HepG2 (cell line): ENCODE measurements around the gene PPP2R5B. TPM values are rescaled to one million over a fixed set of nuclear protein-coding genes. Genes with fewer than 3 reads are reported as not detected.

ENCODE experiments used
- ATAC-seq: fragments of 200-7000 bp; cut with Tn5 transposase; 3 replicates; pipeline ENCODE4 v1.9.1; 2020; ENCODE audit warnings: mild to moderate bottlenecking, moderate library complexity
- BruUV-seq: library from RNA; stranded (reverse); fragments of 400-500 nt; replicated peaks from 2 replicates; lab custom pipeline; 2021; lab: Mats Ljungman, UMichigan
- CTCF ChIA-PET: fragments of 300-600 bp; formaldehyde crosslinking; extraction: SDS; loops from one replicate; lab custom pipeline; 2021; ENCODE audit warnings: low total read pairs, inconsistent platforms, low intra/inter-chr PET ratio; lab: Yijun Ruan, JAX
- POLR2A ChIA-PET: fragments of 350-600 bp; sonication (Branson Sonifier 250); formaldehyde crosslinking; loops from one replicate; lab custom pipeline; 2020; ENCODE audit warnings: antibody characterized with exemption, inconsistent platforms; lab: Yijun Ruan, JAX
- DNase-seq: peaks from one replicate; pipeline ENCODE4 v3.0.0-alpha.2; 2015; ENCODE audit warnings: low spot score
- FAIRE-seq: peaks from 3 replicates; lab custom pipeline; 2011; peaks lifted over from hg19 to GRCh38; lab: Jason Lieb, UNC
- H2AFZ ChIP-seq: one replicate; pipeline ENCODE4 v1.6.1; 2011; ENCODE audit warnings: low read length, inconsistent platforms
- H3K27ac ChIP-seq: fragments of 300-600 bp; 3 replicates; pipeline ENCODE4 v1.8.0; 2011; ENCODE audit warnings: mixed run types, mild to moderate bottlenecking, mixed read lengths, low read length, inconsistent platforms; ENCODE audit not compliant: insufficient read depth; ENCODE audit errors: extremely low read length
- H3K27me3 ChIP-seq, 2 experiments: fragments of 200-600 bp in 1 of 2; 2 replicates in 1 of 2; 3 replicates in 1 of 2; pipeline versions ENCODE4 v1.6.0 to v1.8.0; 2011; ENCODE audit warnings: low read length in 2 of 2, mild to moderate bottlenecking in 2 of 2, moderate library complexity in 2 of 2, inconsistent platforms in 1 of 2; ENCODE audit not compliant: insufficient read depth in 2 of 2, control insufficient read depth in 1 of 2
- H3K36me3 ChIP-seq, 2 experiments: fragments of 200-600 bp in 1 of 2; replicated peaks in 1 of 2; 2 replicates in 1 of 2; 3 replicates in 1 of 2; pipeline versions ENCODE4 v1.5.1 to v1.8.0; 2011; ENCODE audit warnings: low read length in 2 of 2, inconsistent platforms in 1 of 2; ENCODE audit not compliant: insufficient read depth in 2 of 2, control insufficient read depth in 1 of 2
- H3K4me1 ChIP-seq: 2 replicates; pipeline ENCODE4 v1.5.1; 2012; ENCODE audit warnings: low read length, inconsistent platforms; ENCODE audit not compliant: insufficient read depth
- H3K4me2 ChIP-seq: 2 replicates; pipeline ENCODE4 v1.6.0; 2011; ENCODE audit warnings: low read depth, low read length, inconsistent platforms
- H3K4me3 ChIP-seq, 3 experiments: fragments of 200-600 bp in 1 of 3; sonication (generic), shearing (Covaris generic) in 1 of 3; replicated peaks in 1 of 3; 2 replicates each; pipeline ENCODE4 v1.5.1; 2011 to 2016; ENCODE audit warnings: low read length in 3 of 3, inconsistent platforms in 2 of 3, low read depth in 2 of 3, mild to moderate bottlenecking in 2 of 3, control low read depth in 1 of 3, mixed read lengths in 1 of 3; ENCODE audit not compliant: insufficient read depth in 1 of 3
- H3K79me2 ChIP-seq: one replicate; pipeline ENCODE4 v1.6.1; 2011; ENCODE audit warnings: low read length, inconsistent platforms; ENCODE audit not compliant: insufficient read depth
- H3K9ac ChIP-seq: 2 replicates; pipeline ENCODE4 v1.6.0; 2011; ENCODE audit warnings: mild to moderate bottlenecking, low read depth, low read length, inconsistent platforms; ENCODE audit not compliant: insufficient read depth
- H3K9me3 ChIP-seq: 2 replicates; pipeline ENCODE4 v1.5.1; 2012; ENCODE audit warnings: mild to moderate bottlenecking, low read length
- H4K20me1 ChIP-seq: 2 replicates; pipeline ENCODE4 v1.6.0; 2011; ENCODE audit warnings: inconsistent platforms, mild to moderate bottlenecking, low read length, moderate library complexity; ENCODE audit not compliant: insufficient read depth
- CBX2 ChIP-seq, 2 experiments: fragments of 200-600 bp in 1 of 2; sonication (generic); formaldehyde crosslinking in 1 of 2; IDR thresholded peaks; 2 replicates each; pipeline versions ENCODE4 v1.7.0 to v1.8.1; 2018 to 2022; ENCODE audit warnings: low read depth in 2 of 2, low read length in 1 of 2, mild to moderate bottlenecking in 1 of 2, missing genetic modification reagents in 1 of 2
- ELK4 ChIP-seq: sonication (generic); formaldehyde crosslinking; IDR thresholded peaks from 2 replicates; pipeline ENCODE4 v1.9.0; 2021; ENCODE audit warnings: missing genetic modification reagents, borderline replicate concordance
- FOXP1 ChIP-seq, 2 experiments: fragments of 450-650 bp in 1 of 2; IDR thresholded peaks; 2 replicates each; pipeline ENCODE4 v1.6.1; 2017 to 2018; ENCODE audit warnings: antibody characterized with exemption in 1 of 2
- NFATC3 ChIP-seq: sonication (generic); formaldehyde crosslinking; IDR thresholded peaks from 2 replicates; pipeline ENCODE4 v1.5.1; 2020; ENCODE audit warnings: mild to moderate bottlenecking, missing genetic modification reagents
- SMARCE1 ChIP-seq: fragments of 450-650 bp; IDR thresholded peaks from 2 replicates; pipeline ENCODE4 v1.6.1; 2017; ENCODE audit warnings: borderline replicate concordance
- SP5 ChIP-seq: IDR thresholded peaks from 2 replicates; pipeline ENCODE4 v1.6.1; 2016; ENCODE audit warnings: low read depth, borderline replicate concordance
- ZKSCAN1 ChIP-seq: fragments of 150-350 bp; IDR thresholded peaks from 2 replicates; pipeline ENCODE4 v1.6.1; 2014; ENCODE audit warnings: low read length
- ZNF234 ChIP-seq: sonication (generic); formaldehyde crosslinking; conservative IDR thresholded peaks from 2 replicates; pipeline ENCODE4 v1.5.1; 2020; ENCODE audit warnings: mild to moderate bottlenecking, missing genetic modification reagents
- ZNF543 ChIP-seq: sonication (generic); formaldehyde crosslinking; IDR thresholded peaks from 2 replicates; pipeline ENCODE4 v1.4.0; 2020; ENCODE audit warnings: mild to moderate bottlenecking, missing genetic modification reagents
- ZNF660 ChIP-seq: sonication (generic); formaldehyde crosslinking; IDR thresholded peaks from 2 replicates; pipeline ENCODE4 v1.5.1; 2020; ENCODE audit warnings: mild to moderate bottlenecking, low read depth, missing genetic modification reagents, borderline replicate concordance
- ZNF740 ChIP-seq: sonication (generic); formaldehyde crosslinking; IDR thresholded peaks from 2 replicates; pipeline ENCODE4 v1.4.0; 2020; ENCODE audit warnings: missing genetic modification reagents
- ZNF816 ChIP-seq: sonication (generic); formaldehyde crosslinking; IDR thresholded peaks from 2 replicates; pipeline ENCODE4 v1.8.0; 2022; ENCODE audit warnings: missing genetic modification reagents, mild to moderate bottlenecking, borderline replicate concordance
- ZXDC ChIP-seq: sonication (generic); formaldehyde crosslinking; IDR thresholded peaks from 2 replicates; pipeline ENCODE4 v1.5.0; 2020; ENCODE audit warnings: mild to moderate bottlenecking, missing genetic modification reagents
- WGBS: methylation state at CpG from one replicate; pipeline ENCODE4 v1.1.6; 2017; ENCODE audit warnings: low lambda C conversion rate; 5-methylcytosine and 5-hydroxymethylcytosine counted together
- in situ Hi-C: cut with HindIII; loops from 2 replicates; pipeline ENCODE4 v1.10.0; 2017; ENCODE audit warnings: low pct_unique_long_range_greater_than_20kb; ENCODE audit not compliant: extremely low pct_ligation_motif_present
- intact Hi-C: fragments of 100-400 bp; cut with micrococcal nuclease; formaldehyde crosslinking; loops from one replicate; pipeline ENCODE4 v1.10.0; 2022; ENCODE audit not compliant: unreplicated experiment
- polyA plus RNA-seq, 8 experiments: library from polyadenylated mRNA; depleted of rRNA in 3 of 8; stranded (reverse) in 7 of 8; unstranded in 1 of 8; fragments of >200 nt; fragmentation: Illumina TruSeq in 4 of 8; extraction: Trizol in 4 of 8; gene quantifications; 2 replicates each; pipeline versions ENCODE4 v1.2.1 to v1.2.3, GENCODE V29; 2011 to 2016; ENCODE audit warnings: low read depth in 4 of 8, missing spikeins in 1 of 8, mixed read lengths in 1 of 8; ENCODE audit not compliant: insufficient read depth in 1 of 8
- total RNA-seq, 5 experiments: library from RNA; depleted of rRNA; stranded (reverse); fragments of >200 nt; fragmentation: Illumina TruSeq; extraction: Trizol; gene quantifications; 2 replicates each; pipeline ENCODE4 v1.2.3, GENCODE V29; 2016; ENCODE audit warnings: low read depth in 1 of 5
- TF ChIP-seq, protein P1 (sequence below): sonication (generic); formaldehyde crosslinking; IDR thresholded peaks from 2 replicates; pipeline ENCODE4 v1.5.0; 2020; ENCODE audit warnings: mild to moderate bottlenecking, missing genetic modification reagents
- TF ChIP-seq, protein P2 (sequence below): sonication (generic); formaldehyde crosslinking; IDR thresholded peaks from 2 replicates; pipeline ENCODE4 v1.4.0; 2020; ENCODE audit warnings: mild to moderate bottlenecking, missing genetic modification reagents

The PPP2R5B gene
- total and polyA plus RNA-seq, 2 of the 13 experiments (the other 11 are each of a cell fraction or from before 2014, with no cell fraction given): 2.3 to 8.3 TPM

GRCh38 chr11:64929625-64930024 is 5.1 kb downstream of the PPP2R5B start (continued):
- TF ChIP-seq ELK4 (CRISPR knock-in tag) (no peak), ZXDC (no peak), ZNF816 (CRISPR knock-in tag) (no peak), ZNF740 (CRISPR knock-in tag) (no peak)

- intact Hi-C loops (no loop called here), in situ Hi-C loops (no loop called here)
- no peaks in the 10 kb centered on the region for H3K79me2 ChIP-seq
- H3K9me3 ChIP-seq: no peaks in the 10 kb centered on the region
- ATAC-seq: no peak
- WGBS: 95% methylated on average over 6 of the region's 6 CpGs
- no peak overlapping the region for H3K4me2 ChIP-seq
- no TSS peak for BruUV-seq
- DNase-seq: no peak
- no peak overlapping the region for H3K9ac ChIP-seq
- no peak overlapping the region for H3K27ac ChIP-seq
- H3K27me3 ChIP-seq: no peaks in the 10 kb centered on the region
- H2AFZ ChIP-seq: no peak overlapping the region
- H3K4me1 ChIP-seq: peaks cover 32% of the 10 kb centered on the region
- CTCF ChIA-PET: no interaction called here
- H3K4me3 ChIP-seq: no peak overlapping the region
- peaks cover 0 to 1% of the 10 kb centered on the region in 2 experiments; a peak in 1 of 5 replicates for H3K36me3 ChIP-seq
- FAIRE-seq: no peak
- no peaks in the 10 kb centered on the region for H4K20me1 ChIP-seq
- POLR2A ChIA-PET: no interaction called here
- TF ChIP-seq NFATC3 (CRISPR knock-in tag) (no peak), ZKSCAN1 (no peak), ZNF660 (CRISPR knock-in tag) (no peak), SMARCE1 (no peak), FOXP1 (IDR thresholded peaks at IDR 0.05) (no peak), FOXP1 (CRISPR knock-in tag; IDR thresholded peaks at IDR 0.05) (no peak), SP5 (no peak), ZNF234 (CRISPR knock-in tag) (no peak), ZNF543 (no peak), CBX2 (IDR thresholded peaks at IDR 0.05; ENCODE audit: low read depth, low read length) (no peak), CBX2 (CRISPR knock-in tag; IDR thresholded peaks at IDR 0.05; ENCODE audit: low read depth) (no peak)
- TF ChIP-seq, protein P1, sequence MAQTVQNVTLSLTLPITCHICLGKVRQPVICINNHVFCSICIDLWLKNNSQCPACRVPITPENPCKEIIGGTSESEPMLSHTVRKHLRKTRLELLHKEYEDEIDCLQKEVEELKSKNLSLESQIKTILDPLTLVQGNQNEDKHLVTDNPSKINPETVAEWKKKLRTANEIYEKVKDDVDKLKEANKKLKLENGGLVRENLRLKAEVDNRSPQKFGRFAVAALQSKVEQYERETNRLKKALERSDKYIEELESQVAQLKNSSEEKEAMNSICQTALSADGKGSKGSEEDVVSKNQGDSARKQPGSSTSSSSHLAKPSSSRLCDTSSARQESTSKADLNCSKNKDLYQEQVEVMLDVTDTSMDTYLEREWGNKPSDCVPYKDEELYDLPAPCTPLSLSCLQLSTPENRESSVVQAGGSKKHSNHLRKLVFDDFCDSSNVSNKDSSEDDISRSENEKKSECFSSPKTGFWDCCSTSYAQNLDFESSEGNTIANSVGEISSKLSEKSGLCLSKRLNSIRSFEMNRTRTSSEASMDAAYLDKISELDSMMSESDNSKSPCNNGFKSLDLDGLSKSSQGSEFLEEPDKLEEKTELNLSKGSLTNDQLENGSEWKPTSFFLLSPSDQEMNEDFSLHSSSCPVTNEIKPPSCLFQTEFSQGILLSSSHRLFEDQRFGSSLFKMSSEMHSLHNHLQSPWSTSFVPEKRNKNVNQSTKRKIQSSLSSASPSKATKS (CRISPR knock-in tag): no peak
- TF ChIP-seq, protein P2, sequence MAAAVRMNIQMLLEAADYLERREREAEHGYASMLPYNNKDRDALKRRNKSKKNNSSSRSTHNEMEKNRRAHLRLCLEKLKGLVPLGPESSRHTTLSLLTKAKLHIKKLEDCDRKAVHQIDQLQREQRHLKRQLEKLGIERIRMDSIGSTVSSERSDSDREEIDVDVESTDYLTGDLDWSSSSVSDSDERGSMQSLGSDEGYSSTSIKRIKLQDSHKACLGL (CRISPR knock-in tag): no peak
Measured at GRCh38 chr11:64930340-64930739, 5.9 kb downstream of the PPP2R5B start.
